HG03280 (cell line): ENCODE results near the gene LMNTD1.
"Not testable (repeated sequence)": the region's sequence is repeated elsewhere in the genome, so short reads cannot be mapped to it uniquely, and the experiment has no call there.

Experiments
- ATAC-seq: cut with Tn5 transposase; IDR thresholded peaks from one replicate; pipeline ENCODE4 v1.9.1; 2021; ENCODE audit warnings: mild to moderate bottlenecking, moderate library complexity; ENCODE audit not compliant: unreplicated experiment

The LMNTD1 gene

DNA sequence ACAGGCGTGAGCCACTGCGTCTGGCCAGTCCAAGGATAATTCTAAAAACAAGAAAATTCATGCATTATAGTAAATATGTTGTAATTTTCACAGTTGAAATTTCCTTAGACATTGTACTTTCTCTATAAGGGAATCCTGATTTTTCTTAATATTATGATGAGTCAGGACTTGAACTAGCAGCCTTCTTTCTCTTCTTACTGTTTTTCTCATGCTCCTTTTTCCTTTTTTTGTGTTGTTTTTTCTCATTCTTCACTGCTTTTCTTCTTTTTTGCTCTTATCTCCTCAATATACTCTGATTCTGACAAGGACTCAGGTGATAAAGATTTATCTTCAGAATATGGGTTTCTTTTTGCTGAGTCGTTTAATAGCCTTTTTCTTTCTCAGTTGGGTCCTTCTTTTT lies 117.7 kb downstream of the LMNTD1 start:
- no peak for ATAC-seq

DNA sequence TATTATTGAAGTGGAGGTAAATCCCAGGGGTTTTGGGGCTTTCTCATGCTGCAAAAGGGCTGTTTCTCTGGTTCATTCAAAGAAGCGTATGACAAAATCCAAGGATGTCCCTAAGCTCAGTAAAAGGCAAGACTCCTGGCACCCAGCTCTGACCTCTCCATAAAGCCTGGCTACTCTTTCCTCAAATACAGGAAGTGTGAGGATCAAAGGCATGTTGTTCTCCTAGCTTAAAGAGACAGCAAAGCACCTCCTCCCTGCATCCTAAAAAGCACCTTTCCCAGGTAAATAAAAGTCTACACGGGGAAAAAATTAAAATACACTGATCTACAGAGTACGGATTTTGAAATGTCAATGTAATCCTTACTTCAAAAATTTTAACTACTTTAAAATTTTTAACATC lies 118.6 kb downstream of the LMNTD1 start:
- no peak for ATAC-seq

DNA sequence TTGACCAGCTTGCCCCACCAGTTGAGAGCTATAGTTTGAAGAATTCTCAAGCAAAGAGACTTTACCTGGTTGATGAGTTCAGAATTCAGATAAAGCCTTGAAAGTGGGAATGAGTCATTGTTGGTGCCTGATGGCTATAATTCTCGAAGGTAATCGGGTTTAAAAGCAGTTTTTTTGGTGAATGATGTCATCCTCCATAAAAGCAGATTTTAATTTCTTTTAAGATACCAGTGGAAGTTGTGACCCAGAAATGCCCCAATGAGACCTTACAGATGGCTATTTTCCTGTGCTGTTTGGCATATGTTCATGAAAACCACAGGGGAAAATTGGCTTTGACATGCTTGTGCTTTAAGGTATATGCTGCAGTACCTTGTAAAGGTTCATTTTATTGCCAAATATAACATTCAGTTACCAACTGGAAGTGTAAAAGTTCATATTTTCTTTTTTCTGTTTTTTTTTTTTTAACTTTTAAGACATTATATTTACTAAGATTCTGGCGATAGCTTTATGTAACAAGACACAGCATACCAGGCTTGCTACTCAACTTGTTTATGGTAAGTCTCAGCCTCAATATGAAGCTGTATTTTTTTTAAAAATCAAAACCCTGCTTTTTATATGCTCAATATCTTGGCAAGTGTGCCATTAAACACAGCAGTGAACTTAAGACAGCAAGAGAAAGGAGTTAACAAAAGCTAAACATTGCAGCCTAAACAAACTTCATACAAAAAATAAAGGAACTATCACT lies 119.3 kb downstream of the LMNTD1 start:
- ATAC-seq, result no peak

DNA sequence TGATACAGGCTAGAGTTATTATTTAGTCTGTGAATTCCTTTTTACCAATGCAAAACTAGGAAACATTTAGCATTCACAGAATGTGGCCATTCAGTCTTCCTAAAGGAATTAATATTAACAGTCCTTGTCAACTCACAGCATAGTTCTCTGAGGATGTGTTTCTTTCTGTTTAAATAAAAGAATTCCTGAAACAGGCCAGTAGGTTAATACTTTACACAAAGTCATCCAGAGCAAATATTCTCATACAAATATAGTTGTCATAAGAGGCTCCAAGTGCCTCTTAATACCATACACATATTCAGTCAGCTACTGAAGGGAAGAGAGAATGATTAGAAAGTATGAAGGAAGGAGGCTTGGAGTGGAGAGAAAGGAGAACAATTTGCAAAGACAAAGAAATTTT lies 120.1 kb downstream of the LMNTD1 start:
- no peak for ATAC-seq

DNA sequence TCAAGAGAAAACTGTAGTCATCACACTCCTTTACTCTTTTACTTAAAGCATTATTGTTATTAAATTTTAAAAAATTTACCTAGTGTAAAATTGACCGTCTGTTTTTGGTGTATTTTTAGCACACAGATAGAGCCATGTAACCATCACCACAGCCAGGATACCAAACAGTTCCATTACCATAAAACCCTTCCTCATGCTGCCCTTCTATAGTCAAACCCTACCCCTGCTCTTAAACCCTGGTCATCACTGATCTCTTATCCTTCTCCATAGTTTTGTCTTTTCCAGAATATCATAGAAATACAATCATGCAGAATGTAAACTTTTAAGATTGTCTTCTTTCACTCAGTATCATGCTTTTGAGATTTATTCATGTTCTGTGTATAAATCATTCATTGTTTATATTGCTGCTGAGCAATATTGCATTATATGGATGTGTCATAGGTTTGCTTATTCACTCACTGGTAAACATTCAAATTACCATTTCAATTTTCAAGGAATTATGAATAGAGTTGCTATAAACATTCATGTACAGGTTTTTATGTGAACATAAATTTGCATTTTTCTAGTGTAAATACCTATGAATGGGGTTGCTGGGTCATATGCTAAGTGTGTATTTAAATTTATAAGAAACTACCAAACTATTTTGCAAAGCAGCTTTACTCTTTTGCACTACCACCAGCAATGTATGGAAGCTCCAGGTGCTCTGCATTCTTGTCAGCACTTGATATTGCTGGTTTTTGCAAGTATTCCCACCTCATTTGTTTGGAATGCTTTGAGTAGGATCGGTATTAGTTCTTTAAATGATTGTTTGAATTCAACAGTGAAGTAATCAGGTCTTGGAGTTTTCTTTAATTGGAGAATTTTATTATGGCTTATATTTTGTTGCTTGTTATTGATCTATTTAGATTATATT lies 125.5 kb downstream of the LMNTD1 start:
- ATAC-seq, result no peak

DNA sequence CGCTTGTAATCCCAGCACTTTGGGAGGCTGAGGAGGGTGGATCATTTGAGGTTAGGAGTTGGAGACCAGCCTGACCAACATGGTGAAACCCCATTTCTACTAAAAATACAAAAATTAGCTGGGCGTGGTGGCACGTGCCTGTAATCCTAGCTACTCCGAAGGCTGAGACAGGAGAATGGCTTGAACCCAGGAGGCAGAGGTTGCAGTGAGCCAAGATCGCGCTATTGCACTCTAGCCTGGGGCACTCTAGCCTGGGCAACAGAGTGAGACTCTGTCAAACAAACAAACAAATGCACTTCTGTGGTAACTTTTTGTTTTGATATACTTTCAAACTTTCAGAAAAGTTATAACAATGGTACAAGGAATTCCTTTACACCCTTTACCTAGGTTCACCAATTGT lies 126.3 kb downstream of the LMNTD1 start:
- not testable (repeated sequence) for ATAC-seq
